Endothelial cell of hepatic sinusoid (primary cell): ENCODE measurements around the gene ACER3.
"Not testable (repeated sequence)": the region's sequence is repeated elsewhere in the genome, so short reads cannot be mapped to it uniquely, and the experiment has no call there.

Experiments
- in situ Hi-C: cut with HindIII; loops from 2 replicates; pipeline ENCODE4 v1.10.0; 2017; ENCODE audit warnings: low sequenced_read_pairs

Gene ACER3

GRCh38 chr11:76862794-76863193 is 2.1 kb downstream of the ACER3 start:
- in situ Hi-C loops = not testable (repeated sequence)

- in situ Hi-C loops = no loop called here
Measured at GRCh38 chr11:76863196-76863777, 2.6 kb downstream of the ACER3 start.

GRCh38 chr11:76872959-76873827 is 12.5 kb downstream of the ACER3 start:
- in situ Hi-C loops = no loop called here

GRCh38 chr11:76878014-76878413 is 17.3 kb downstream of the ACER3 start:
- in situ Hi-C loops = no loop called here

- in situ Hi-C loops = no loop called here
Measured at GRCh38 chr11:76880314-76880713, 19.6 kb downstream of the ACER3 start.

- in situ Hi-C loops = no loop called here
Measured at GRCh38 chr11:76880956-76881355, 20.2 kb downstream of the ACER3 start.

- in situ Hi-C loops = no loop called here
Measured at GRCh38 chr11:76885390-76886097, 24.8 kb downstream of the ACER3 start.

- in situ Hi-C loops = no loop called here
Measured at GRCh38 chr11:76888989-76889388, 28.3 kb downstream of the ACER3 start.

GRCh38 chr11:76889411-76889975 is 28.8 kb downstream of the ACER3 start:
- in situ Hi-C loops = no loop called here

GRCh38 chr11:76890329-76890728 is 29.6 kb downstream of the ACER3 start:
- in situ Hi-C loops = no loop called here

GRCh38 chr11:76891285-76891684 is 30.6 kb downstream of the ACER3 start:
- in situ Hi-C loops = no loop called here

GRCh38 chr11:76891793-76892192 is 31.1 kb downstream of the ACER3 start:
- in situ Hi-C loops = no loop called here

- in situ Hi-C loops = no loop called here
Measured at GRCh38 chr11:76892306-76892705, 31.6 kb downstream of the ACER3 start.

GRCh38 chr11:76897233-76897632 is 36.5 kb downstream of the ACER3 start:
- in situ Hi-C loops = loop anchor here (5.0 kb wide), 1 partner anchor 100 kb away; no protein-coding TSS in a partner anchor

- in situ Hi-C loops = no loop called here
Measured at GRCh38 chr11:76901144-76901543, 40.4 kb downstream of the ACER3 start.

- in situ Hi-C loops = not testable (repeated sequence)
Measured at GRCh38 chr11:76901622-76902021, 40.9 kb downstream of the ACER3 start.

GRCh38 chr11:76902121-76903014 is 41.6 kb downstream of the ACER3 start:
- in situ Hi-C loops = no loop called here

- in situ Hi-C loops = no loop called here
Measured at GRCh38 chr11:76903325-76903724, 42.6 kb downstream of the ACER3 start.

- in situ Hi-C loops = no loop called here
Measured at GRCh38 chr11:76910620-76911414, 50.1 kb downstream of the ACER3 start.

GRCh38 chr11:76911415-76911808 is 50.7 kb downstream of the ACER3 start:
- in situ Hi-C loops = no loop called here
